LNCaP clone FGC (cell line): ENCODE measurements around the gene KICS2.

Experiments used
- DNase-seq: peaks from one replicate; pipeline ENCODE4 v3.0.0-alpha.2; 2011; ENCODE audit warnings: low read depth
- H3K4me3 ChIP-seq: 2 replicates; pipeline ENCODE4 v1.5.1; 2011; ENCODE audit warnings: mild to moderate bottlenecking, low read depth, low read length, control low read depth
- CTCF ChIP-seq: IDR thresholded peaks from 2 replicates; pipeline ENCODE4 v1.5.1; 2012; ENCODE audit warnings: mild to moderate bottlenecking; ENCODE audit not compliant: control insufficient read depth, insufficient read depth; ENCODE audit errors: extremely low read depth

The KICS2 gene

GRCh38 chr12:64236549-64236948, 14.5 kb upstream of the KICS2 start:
- no peak overlapping the region for H3K4me3 ChIP-seq
- 0 out of 2 replicates have a peak, but pooled peaks have one; percentile 3 for TF ChIP-seq CTCF
- no peak for DNase-seq

- DNase-seq, result no peak
- H3K4me3 ChIP-seq, result no peak overlapping the region
- TF ChIP-seq CTCF, result no peak
Observed at GRCh38 chr12:64232196-64232595, 10.1 kb upstream of the KICS2 start.

GRCh38 chr12:64229796-64230195, 7.7 kb upstream of the KICS2 start:
- no peak for DNase-seq
- no peak overlapping the region for H3K4me3 ChIP-seq
- TF ChIP-seq CTCF, result no peak

GRCh38 chr12:64229240-64229639, 7.1 kb upstream of the KICS2 start:
- TF ChIP-seq CTCF, result no peak
- no peak overlapping the region for H3K4me3 ChIP-seq
- DNase-seq, result no peak

- TF ChIP-seq CTCF, result no peak
- DNase-seq, result no peak
- no peak overlapping the region for H3K4me3 ChIP-seq
Observed at GRCh38 chr12:64225626-64226025, 3.5 kb upstream of the KICS2 start.

GRCh38 chr12:64221651-64222008, 466 bp downstream of the KICS2 start:
- H3K4me3 ChIP-seq, result peak overlapping the region; percentile 73
- DNase-seq, result peak; percentile 68
- TF ChIP-seq CTCF, result no peak

GRCh38 chr12:64220046-64220445, 2.0 kb downstream of the KICS2 start:
- no peak for TF ChIP-seq CTCF
- H3K4me3 ChIP-seq, result no peak overlapping the region
- DNase-seq, result no peak
